Measurements from ENCODE around the gene LRRK1. TPM values are rescaled to one million over a fixed set of nuclear protein-coding genes. Genes with fewer than 3 reads are reported as not detected.

The LRRK1 gene
- total RNA-seq, 1 experiment from 2014 or later = 3.7 TPM

- Histone ChIP-seq H3K27ac (no peak overlapping the region), H3K4me3 (no peak overlapping the region)
Measured at GRCh38 chr15:100972975-100973350, 53.8 kb downstream of the LRRK1 start.

GRCh38 chr15:100973351-100974111 lies 54.4 kb downstream of the LRRK1 start:
- H3K27ac ChIP-seq = no peak overlapping the region
- no peak overlapping the region for H3K4me3 ChIP-seq
- H3K27me3 ChIP-seq (replicated peaks) = no peaks in the 10 kb centered on the region
- no peaks in the 10 kb centered on the region for H3K9me3 ChIP-seq (replicated peaks)
- H3K36me3 ChIP-seq = no peaks in the 10 kb centered on the region
- DNase-seq (ENCODE audit: low read depth in 1 of 2, low spot score in 2 of 2) = no peak
- peaks cover 2% of the 10 kb centered on the region for H3K4me1 ChIP-seq (replicated peaks)

More at GRCh38 chr15:100972975-100973350, 53.8 kb downstream of the LRRK1 start:
- Histone ChIP-seq H3K36me3 (no peaks in the 10 kb centered on the region), H3K9me3 (replicated peaks) (no peaks in the 10 kb centered on the region), H3K4me1 (replicated peaks) (peaks cover 8% of the 10 kb centered on the region), H3K27me3 (replicated peaks) (no peaks in the 10 kb centered on the region)
- no peak for DNase-seq (ENCODE audit: low read depth in 1 of 2, low spot score in 2 of 2)

DNA sequence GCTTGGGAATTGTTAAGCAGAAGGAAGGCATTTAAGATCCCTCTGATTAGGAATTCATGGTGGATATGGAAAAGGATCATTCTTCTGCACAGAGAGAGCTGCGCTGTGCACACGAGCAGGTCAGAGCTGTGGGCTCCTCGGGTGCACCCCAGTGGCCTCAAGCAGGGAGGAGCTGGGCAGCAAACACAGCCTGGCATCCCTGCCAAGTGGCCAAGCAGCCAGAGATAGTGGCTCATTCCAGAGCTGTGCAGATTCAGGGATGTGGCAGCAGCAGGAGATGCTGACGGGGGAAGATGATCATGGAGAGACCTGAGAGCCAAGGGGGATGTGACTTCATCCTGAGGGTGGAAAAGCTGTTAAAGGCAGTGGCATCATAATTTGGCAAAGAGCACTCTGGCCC lies 55.9 kb downstream of the LRRK1 start:
- Histone ChIP-seq H3K4me3 (no peak overlapping the region), H3K4me1 (replicated peaks) (no peaks in the 10 kb centered on the region), H3K36me3 (no peaks in the 10 kb centered on the region), H3K27me3 (replicated peaks) (no peaks in the 10 kb centered on the region), H3K27ac (no peak overlapping the region), H3K9me3 (replicated peaks) (no peaks in the 10 kb centered on the region)
- DNase-seq (ENCODE audit: low read depth in 1 of 2, low spot score in 2 of 2) = no peak

- H3K36me3 ChIP-seq = no peaks in the 10 kb centered on the region
- H3K27ac ChIP-seq = no peak overlapping the region
- H3K27me3 ChIP-seq (replicated peaks) = no peaks in the 10 kb centered on the region
- DNase-seq (ENCODE audit: low read depth in 1 of 2, low spot score in 2 of 2) = no peak
- no peak overlapping the region for H3K4me3 ChIP-seq
- no peaks in the 10 kb centered on the region for H3K4me1 ChIP-seq (replicated peaks)
- H3K9me3 ChIP-seq (replicated peaks) = no peaks in the 10 kb centered on the region
Measured at GRCh38 chr15:100980410-100981046, 61.4 kb downstream of the LRRK1 start.

DNA sequence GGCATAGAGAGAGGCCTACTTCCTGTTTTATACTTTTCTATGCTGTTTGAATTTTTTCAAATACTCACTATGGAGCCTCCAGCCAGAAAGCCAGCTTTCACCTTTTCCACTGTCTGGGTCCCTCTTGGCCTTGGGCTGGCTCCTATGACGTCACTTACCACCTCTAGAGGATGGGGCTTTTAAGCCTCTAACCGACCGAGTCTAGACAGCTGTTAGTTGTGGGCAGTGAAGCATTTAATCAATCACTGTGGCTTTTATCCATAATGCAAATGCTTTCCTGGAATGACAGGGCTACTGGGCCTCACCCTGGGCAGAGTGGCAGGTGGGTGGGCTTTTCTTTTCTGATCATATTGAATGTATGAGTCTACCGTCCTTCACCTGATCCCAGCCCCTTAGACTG lies 61.9 kb downstream of the LRRK1 start:
- Histone ChIP-seq H3K4me3 (no peak overlapping the region), H3K9me3 (replicated peaks) (no peaks in the 10 kb centered on the region; the same call in 1 of the 2 replicates), H3K36me3 (no peaks in the 10 kb centered on the region), H3K27me3 (replicated peaks) (no peaks in the 10 kb centered on the region), H3K4me1 (replicated peaks) (no peaks in the 10 kb centered on the region), H3K27ac (no peak overlapping the region)
- no peak for DNase-seq (ENCODE audit: low read depth in 1 of 2, low spot score in 2 of 2)

DNA sequence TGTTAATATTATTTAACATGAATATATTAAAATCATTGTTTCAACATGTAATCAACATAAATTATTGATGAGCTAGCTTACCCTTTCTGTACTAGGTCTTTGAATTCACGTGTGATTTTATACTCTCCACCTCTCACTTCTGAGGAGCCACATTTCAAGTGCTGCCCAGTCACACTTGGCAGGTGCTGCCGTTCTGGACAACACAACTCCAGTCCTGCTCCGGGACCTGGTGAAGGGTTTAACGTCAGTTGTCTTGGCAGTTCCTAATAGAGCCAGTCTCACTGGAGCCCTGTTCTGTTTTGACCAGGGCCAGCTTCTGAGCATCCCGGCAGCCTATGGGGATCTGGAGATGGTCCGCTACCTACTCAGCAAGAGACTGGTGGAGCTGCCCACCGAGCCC lies 64.1 kb downstream of the LRRK1 start:
- H3K36me3 ChIP-seq = no peaks in the 10 kb centered on the region
- no peaks in the 10 kb centered on the region; the same call in 1 of the 2 replicates for H3K9me3 ChIP-seq (replicated peaks)
- no peak for DNase-seq (ENCODE audit: low read depth in 1 of 2, low spot score in 2 of 2)
- H3K27ac ChIP-seq = no peak overlapping the region
- no peak overlapping the region for H3K4me3 ChIP-seq
- H3K4me1 ChIP-seq (replicated peaks) = no peaks in the 10 kb centered on the region
- no peaks in the 10 kb centered on the region for H3K27me3 ChIP-seq (replicated peaks)

DNA sequence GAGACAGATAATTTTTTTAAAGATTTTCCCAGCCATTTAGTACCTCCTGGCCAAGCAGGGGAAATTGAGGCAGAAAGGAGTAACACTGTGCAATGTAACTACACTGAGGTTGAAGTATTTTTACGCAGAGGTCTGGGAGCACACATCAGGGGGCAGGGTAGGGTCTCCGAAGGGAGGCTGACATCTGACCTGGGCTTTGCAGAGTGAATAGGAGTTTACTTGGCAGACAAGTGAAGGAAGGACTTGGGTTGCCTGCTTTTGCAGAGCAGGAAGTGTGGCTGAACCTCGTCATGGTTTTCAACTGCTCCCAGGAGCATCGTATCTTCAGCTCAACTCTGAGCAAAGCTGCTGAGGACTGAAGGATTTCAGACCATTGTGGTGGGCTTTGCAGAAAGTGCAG lies 66.2 kb downstream of the LRRK1 start:
- DNase-seq (ENCODE audit: low read depth in 1 of 2, low spot score in 2 of 2) = no peak

DNA sequence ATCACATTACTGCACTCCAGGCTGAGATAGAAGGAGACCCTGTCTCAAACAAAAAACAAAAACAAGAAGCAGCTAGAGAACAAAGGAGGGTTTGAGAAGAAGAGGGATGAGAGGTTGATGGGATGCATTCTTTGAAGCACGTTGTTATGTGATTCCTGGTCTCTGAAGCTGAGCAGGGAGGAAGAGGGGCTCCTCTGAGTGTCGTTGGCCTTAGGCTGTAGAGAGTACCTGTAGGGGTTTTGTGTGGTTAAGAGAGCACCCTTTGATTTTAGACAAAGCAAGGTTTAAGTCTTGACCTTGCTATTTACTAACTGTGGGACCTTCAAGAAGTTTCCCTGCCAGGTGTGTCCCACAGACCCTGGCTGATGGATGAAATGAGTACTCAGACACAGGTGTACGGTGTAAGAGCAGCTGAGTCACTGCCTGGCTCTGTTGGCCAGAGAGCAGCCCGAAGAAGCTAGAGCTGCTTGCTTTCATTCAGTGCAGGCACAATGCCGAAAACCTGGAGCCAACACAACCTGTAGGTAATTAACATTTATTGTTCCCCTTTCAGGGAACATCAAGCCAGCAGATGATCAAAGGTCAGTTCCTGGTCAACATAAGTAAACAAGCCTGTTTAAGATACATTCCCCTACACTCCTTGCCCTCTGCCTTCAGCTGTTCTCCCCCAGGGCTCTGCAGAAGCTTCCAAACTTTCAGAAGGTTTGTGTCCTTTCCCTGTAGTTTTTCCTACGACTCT lies 67.2 kb downstream of the LRRK1 start:
- H3K27me3 ChIP-seq (replicated peaks) = no peaks in the 10 kb centered on the region
- H3K9me3 ChIP-seq (replicated peaks) = no peaks in the 10 kb centered on the region; the same call in 1 of the 2 replicates
- no peak for DNase-seq (ENCODE audit: low read depth in 1 of 2, low spot score in 2 of 2)
- no peak overlapping the region for H3K27ac ChIP-seq
- no peaks in the 10 kb centered on the region for H3K4me1 ChIP-seq (replicated peaks)
- no peak overlapping the region for H3K4me3 ChIP-seq
- no peaks in the 10 kb centered on the region for H3K36me3 ChIP-seq

More for the DNA sequence above, 66.2 kb downstream of the LRRK1 start:
- no peaks in the 10 kb centered on the region; the same call in 1 of the 2 replicates for H3K9me3 ChIP-seq (replicated peaks)
- no peaks in the 10 kb centered on the region for H3K4me1 ChIP-seq (replicated peaks)
- no peaks in the 10 kb centered on the region for H3K27me3 ChIP-seq (replicated peaks)
- H3K36me3 ChIP-seq = no peaks in the 10 kb centered on the region
- H3K4me3 ChIP-seq = no peak overlapping the region
- no peak overlapping the region for H3K27ac ChIP-seq

DNA sequence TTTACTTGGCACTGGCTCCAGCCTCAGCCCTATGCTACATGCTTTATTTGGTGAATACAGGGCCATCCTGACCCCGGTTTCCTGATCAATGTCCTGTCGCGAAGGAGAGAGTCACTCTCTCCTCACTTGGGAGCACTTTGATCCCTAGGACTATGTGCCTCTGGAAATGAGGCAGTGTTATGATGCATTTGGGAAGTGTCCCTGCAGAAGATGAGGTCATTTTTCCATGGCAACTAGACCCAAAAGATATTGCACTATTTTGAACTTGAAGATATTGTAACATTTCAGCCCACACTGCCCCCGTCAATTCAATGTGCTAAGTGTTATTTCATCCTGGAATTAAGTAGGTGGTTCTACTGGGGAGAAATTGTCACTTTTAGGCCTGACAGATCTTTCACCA lies 68.0 kb downstream of the LRRK1 start:
- H3K27ac ChIP-seq = no peak overlapping the region
- H3K36me3 ChIP-seq = no peaks in the 10 kb centered on the region
- DNase-seq (ENCODE audit: low read depth in 1 of 2, low spot score in 2 of 2) = no peak

DNA sequence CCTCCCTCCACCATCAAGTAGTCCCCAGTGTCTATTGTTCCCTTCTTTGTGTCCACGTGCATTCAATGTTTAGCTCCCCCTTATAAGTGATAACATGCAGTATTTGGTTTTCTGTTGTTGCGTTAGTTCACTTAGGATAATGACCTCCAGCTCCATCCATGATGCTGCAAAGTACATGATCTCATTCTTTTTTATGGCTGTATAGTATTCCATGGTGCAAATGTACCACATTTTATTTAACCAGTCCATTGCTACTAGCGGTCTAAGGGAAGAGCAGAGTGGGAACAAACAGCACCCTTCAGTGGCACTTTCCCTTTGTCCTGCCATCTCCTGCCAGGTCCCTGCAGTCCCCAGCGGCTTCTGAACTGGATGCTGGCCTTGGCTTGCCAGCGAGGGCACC lies 69.1 kb downstream of the LRRK1 start:
- Histone ChIP-seq H3K9me3 (replicated peaks) (no peaks in the 10 kb centered on the region; the same call in 1 of the 2 replicates), H3K4me1 (replicated peaks) (no peaks in the 10 kb centered on the region), H3K36me3 (no peaks in the 10 kb centered on the region), H3K27ac (no peak overlapping the region), H3K4me3 (no peak overlapping the region), H3K27me3 (replicated peaks) (no peaks in the 10 kb centered on the region)
- no peak for DNase-seq (ENCODE audit: low read depth in 1 of 2, low spot score in 2 of 2)

More for the DNA sequence above, 68.0 kb downstream of the LRRK1 start:
- no peaks in the 10 kb centered on the region; the same call in 1 of the 2 replicates for H3K9me3 ChIP-seq (replicated peaks)
- H3K27me3 ChIP-seq (replicated peaks) = no peaks in the 10 kb centered on the region
- no peaks in the 10 kb centered on the region for H3K4me1 ChIP-seq (replicated peaks)
- H3K4me3 ChIP-seq = no peak overlapping the region

DNA sequence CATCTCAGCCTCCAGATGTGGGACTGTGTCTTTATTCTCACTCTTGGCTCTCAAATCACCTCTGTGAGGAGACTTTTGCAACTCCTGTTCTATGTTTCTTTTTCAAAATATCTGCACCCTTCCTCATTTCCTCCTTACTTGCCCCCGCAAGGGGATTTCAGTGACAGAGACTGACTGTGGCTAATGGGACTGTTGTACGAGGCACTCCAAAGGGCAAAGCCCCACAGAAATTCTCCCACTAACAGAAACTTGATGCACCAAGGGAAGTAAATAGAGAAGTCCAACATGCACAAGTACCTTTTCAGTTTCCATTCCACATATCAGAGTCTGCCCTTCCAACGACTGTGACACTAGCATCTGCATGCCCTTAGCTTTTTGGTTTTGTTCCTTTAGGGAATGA lies 69.7 kb downstream of the LRRK1 start:
- no peak overlapping the region for H3K4me3 ChIP-seq
- H3K9me3 ChIP-seq (replicated peaks) = no peaks in the 10 kb centered on the region; the same call in 1 of the 2 replicates
- no peaks in the 10 kb centered on the region for H3K4me1 ChIP-seq (replicated peaks)
- H3K36me3 ChIP-seq = peaks cover under 1% of the 10 kb centered on the region; the same call in 1 of the 2 replicates
- H3K27me3 ChIP-seq (replicated peaks) = no peaks in the 10 kb centered on the region
- no peak for DNase-seq (ENCODE audit: low read depth in 1 of 2, low spot score in 2 of 2)
- no peak overlapping the region for H3K27ac ChIP-seq

- Histone ChIP-seq H3K4me3 (no peak overlapping the region), H3K27ac (no peak overlapping the region), H3K4me1 (replicated peaks) (peaks cover 25% of the 10 kb centered on the region), H3K36me3 (peaks cover 7% of the 10 kb centered on the region; the same call in 1 of the 2 replicates), H3K27me3 (replicated peaks) (no peaks in the 10 kb centered on the region), H3K9me3 (replicated peaks) (no peaks in the 10 kb centered on the region)
- no peak for DNase-seq (ENCODE audit: low read depth in 1 of 2, low spot score in 2 of 2)
Measured at GRCh38 chr15:100994597-100995446, 75.7 kb downstream of the LRRK1 start.
